Raji (cell line): ENCODE measurements around the gene IGSF1.

Source experiments
- POLR2A ChIP-seq: IDR thresholded peaks from 2 replicates; pipeline ENCODE4 v1.6.1; 2011; ENCODE audit warnings: low read depth, low read length, control low read depth; ENCODE audit not compliant: insufficient read depth

IGSF1 gene

DNA sequence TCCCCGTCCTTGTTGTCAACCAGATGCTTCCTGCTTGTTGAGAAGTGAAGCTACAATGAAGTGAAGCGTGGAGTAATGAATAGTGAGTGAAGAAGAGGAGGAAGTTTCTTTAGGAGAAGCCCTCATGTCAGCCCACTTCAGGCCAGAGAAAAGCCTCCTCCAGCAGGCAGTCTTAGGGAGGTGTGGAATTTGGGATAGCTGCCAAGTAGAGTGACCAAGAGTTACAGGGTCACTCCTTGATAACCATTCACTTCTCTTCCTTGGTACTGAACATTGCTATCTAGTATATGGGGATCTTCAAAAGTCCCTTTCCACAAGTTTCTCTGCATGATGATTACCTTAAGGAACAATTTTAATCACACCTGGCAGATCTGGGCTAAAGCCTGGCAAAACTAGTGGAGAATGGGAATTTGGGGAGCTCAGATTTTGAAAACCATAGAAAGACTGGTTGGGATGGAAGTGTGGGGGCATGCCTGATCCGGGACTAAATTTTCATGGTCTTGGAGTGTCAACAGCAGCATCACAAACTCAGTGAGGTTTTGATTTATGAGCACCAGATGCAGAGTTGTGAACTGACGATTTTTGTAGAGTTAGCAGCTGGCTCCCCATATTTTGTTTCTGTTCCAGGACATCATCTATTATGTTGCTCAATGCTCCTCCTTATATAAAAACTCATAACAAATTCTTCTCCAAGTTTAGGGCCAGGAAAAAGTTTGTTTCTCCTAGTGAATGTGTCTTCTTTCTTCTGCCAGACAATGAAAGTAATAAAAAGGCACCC, 53.1 kb downstream of the IGSF1 start:
- no peak for TF ChIP-seq POLR2A

- no peak for TF ChIP-seq POLR2A
These were observed 61.5 kb downstream of the IGSF1 start for GRCh38 chrX:131227608-131228007.

- TF ChIP-seq POLR2A: no peak
These were observed 62.5 kb downstream of the IGSF1 start for GRCh38 chrX:131226591-131226990.

DNA sequence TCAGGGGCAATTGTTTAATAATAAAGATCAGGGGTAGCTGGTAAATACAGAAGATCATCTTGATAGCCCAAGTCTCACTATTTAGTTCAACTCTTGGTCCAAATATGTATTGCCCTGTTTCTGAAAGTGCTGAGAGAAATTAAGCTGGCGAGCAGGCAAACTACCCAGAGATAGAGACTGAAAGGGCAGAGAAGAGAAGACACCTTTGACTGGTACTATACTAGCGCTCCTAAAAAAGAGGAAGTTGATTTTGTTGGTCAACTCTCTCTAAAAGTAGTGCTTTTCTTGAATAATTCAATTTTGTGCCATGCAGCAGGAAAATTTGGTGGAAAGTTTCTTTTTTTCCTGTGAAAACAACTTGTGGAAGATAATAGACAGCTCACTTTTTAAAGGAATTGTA, 64.0 kb downstream of the IGSF1 start:
- no peak for TF ChIP-seq POLR2A
